Renal pelvis (tissue), 4 donors: Measurements from ENCODE around the gene NDUFA3. TPM values are rescaled to one million over a fixed set of nuclear protein-coding genes. Genes with fewer than 3 reads are reported as not detected.
"Not testable (repeated sequence)": the region's sequence is repeated elsewhere in the genome, so short reads cannot be mapped to it uniquely, and the experiment has no call there.

Experiments used
- DNase-seq: peaks from one replicate; pipeline ENCODE4 v3.0.0-alpha.2; 2013
- polyA plus RNA-seq, 3 donors: library from polyadenylated mRNA; unstranded; fragments of 120-200 nt; gene quantifications; one replicate each; pipeline ENCODE4 v1.2.1, GENCODE V29; 2013; ENCODE audit not compliant: insufficient read length in 3 of 3

NDUFA3 gene
- polyA plus RNA-seq, 3 donors: 126 to 157 (median 156) TPM

- no peak for DNase-seq
Observed at GRCh38 chr19:54099190-54099902, 3.3 kb upstream of the NDUFA3 start.

- not testable (repeated sequence) for DNase-seq
Observed at GRCh38 chr19:54099903-54100255, 2.8 kb upstream of the NDUFA3 start.

- no peak for DNase-seq
Observed at GRCh38 chr19:54100561-54100960, 2.1 kb upstream of the NDUFA3 start, which contains the start of gene OSCAR. Gene OSCAR, minus strand, starts transcription at chr19:54100803. Its CDS starts 11 bp downstream, at chr19:54100792.

- DNase-seq: no peak
Observed at GRCh38 chr19:54104998-54105715, 2.5 kb downstream of the NDUFA3 start.

GRCh38 chr19:54105796-54106195 is 3.1 kb downstream of the NDUFA3 start:
- DNase-seq: no peak

GRCh38 chr19:54106716-54107115 is 4.1 kb downstream of the NDUFA3 start:
- DNase-seq: no peak

GRCh38 chr19:54107876-54108490 is 5.3 kb downstream of the NDUFA3 start:
- no peak for DNase-seq

- no peak for DNase-seq
Observed at GRCh38 chr19:54108496-54108895, 5.8 kb downstream of the NDUFA3 start.

- DNase-seq: no peak
Observed at GRCh38 chr19:54109651-54110050, 7.0 kb downstream of the NDUFA3 start.

- no peak for DNase-seq
Observed at GRCh38 chr19:54114340-54115108, 11.9 kb downstream of the NDUFA3 start.

- peak; percentile 99 for DNase-seq
Observed at GRCh38 chr19:54115109-54116063, 12.7 kb downstream of the NDUFA3 start, which contains the start of the genes PRPF31 and TFPT. Gene PRPF31, plus strand, starts transcription at chr19:54115754. Its CDS starts 2,525 bp downstream, at chr19:54118279. Gene TFPT, minus strand, starts transcription at chr19:54115657. Its CDS starts 388 bp downstream, at chr19:54115269.

- no peak for DNase-seq
Observed at GRCh38 chr19:54121259-54121658, 18.6 kb downstream of the NDUFA3 start.

- DNase-seq: no peak
Observed at GRCh38 chr19:54123682-54124081, 21.0 kb downstream of the NDUFA3 start.

GRCh38 chr19:54124393-54124792 is 21.7 kb downstream of the NDUFA3 start:
- DNase-seq: no peak

GRCh38 chr19:54125713-54126112 is 23.1 kb downstream of the NDUFA3 start:
- no peak for DNase-seq

- DNase-seq: no peak
Observed at GRCh38 chr19:54127688-54128440, 25.2 kb downstream of the NDUFA3 start.

GRCh38 chr19:54128441-54128725 is 25.7 kb downstream of the NDUFA3 start:
- DNase-seq: no peak

GRCh38 chr19:54128796-54129616 is 26.4 kb downstream of the NDUFA3 start:
- no peak for DNase-seq

- DNase-seq: no peak
Observed at GRCh38 chr19:54129617-54129996, 27.0 kb downstream of the NDUFA3 start.
